ENCODE measurements around the gene TMEM119. TPM values are rescaled to one million over a fixed set of nuclear protein-coding genes. Genes with fewer than 3 reads are reported as not detected.

TMEM119 gene
- total RNA-seq, 1 donor from 2014 or later: 27.2 TPM

GRCh38 chr12:108563804-108564151 is 34.1 kb downstream of the TMEM119 start:
- TF ChIP-seq CTCF (conservative IDR thresholded peaks at IDR 0.05): no peak
- H3K27ac Mint-ChIP-seq: peak overlapping the region; percentile 100
- H3K4me1 Mint-ChIP-seq (ENCODE audit: unreplicated experiment): peaks cover 6% of the 10 kb centered on the region
- H3K27me3 Mint-ChIP-seq: no peaks in the 10 kb centered on the region
- peak overlapping the region; percentile 100 for H3K4me3 Mint-ChIP-seq
- DNase-seq (ENCODE audit: extremely low spot score, unreplicated experiment): no peak
- no peaks in the 10 kb centered on the region for H3K9me3 Mint-ChIP-seq
- peaks cover 4% of the 10 kb centered on the region for H3K36me3 Mint-ChIP-seq

DNA sequence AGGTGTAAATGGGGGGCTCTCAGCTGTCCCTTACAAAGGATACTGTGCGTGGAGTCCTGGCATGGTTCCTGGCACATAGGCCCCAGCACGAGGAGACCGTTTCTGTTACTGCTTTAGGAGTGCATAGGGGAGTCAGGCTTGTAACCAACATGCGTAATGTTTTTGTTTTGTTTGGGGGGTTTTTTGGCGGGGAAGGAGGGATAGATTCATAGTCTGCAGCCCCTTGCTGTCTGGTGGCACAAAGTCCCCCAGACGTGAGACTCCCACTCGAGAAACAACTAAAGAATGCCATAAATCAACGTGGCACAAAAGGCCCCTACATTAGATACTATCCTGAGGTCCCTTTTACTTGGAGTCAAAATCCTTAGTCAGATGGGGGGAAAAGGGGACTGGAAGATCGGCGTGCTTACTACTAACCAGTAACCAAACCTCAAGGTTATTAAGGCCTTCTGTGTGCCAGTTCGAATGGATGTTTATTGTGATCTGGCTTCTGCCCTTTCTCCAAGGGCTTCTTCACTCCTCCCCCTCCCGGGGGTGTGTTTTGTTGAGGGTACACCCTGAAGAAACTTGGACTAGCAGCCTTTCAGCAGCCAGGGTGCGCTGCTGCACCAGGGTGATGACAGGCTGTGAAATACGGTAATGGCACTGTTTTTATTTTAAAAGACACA is 34.6 kb downstream of the TMEM119 start:
- Mint-ChIP-seq H3K36me3 (peaks cover 3% of the 10 kb centered on the region), H3K27ac (peak overlapping the region; percentile 100), H3K4me3 (peak overlapping the region; percentile 100), H3K27me3 (no peaks in the 10 kb centered on the region), H3K9me3 (no peaks in the 10 kb centered on the region), H3K4me1 (ENCODE audit: unreplicated experiment) (peaks cover 6% of the 10 kb centered on the region)
- peak; percentile 80 for DNase-seq (ENCODE audit: extremely low spot score, unreplicated experiment)
- TF ChIP-seq CTCF (conservative IDR thresholded peaks at IDR 0.05): peak; percentile 82

DNA sequence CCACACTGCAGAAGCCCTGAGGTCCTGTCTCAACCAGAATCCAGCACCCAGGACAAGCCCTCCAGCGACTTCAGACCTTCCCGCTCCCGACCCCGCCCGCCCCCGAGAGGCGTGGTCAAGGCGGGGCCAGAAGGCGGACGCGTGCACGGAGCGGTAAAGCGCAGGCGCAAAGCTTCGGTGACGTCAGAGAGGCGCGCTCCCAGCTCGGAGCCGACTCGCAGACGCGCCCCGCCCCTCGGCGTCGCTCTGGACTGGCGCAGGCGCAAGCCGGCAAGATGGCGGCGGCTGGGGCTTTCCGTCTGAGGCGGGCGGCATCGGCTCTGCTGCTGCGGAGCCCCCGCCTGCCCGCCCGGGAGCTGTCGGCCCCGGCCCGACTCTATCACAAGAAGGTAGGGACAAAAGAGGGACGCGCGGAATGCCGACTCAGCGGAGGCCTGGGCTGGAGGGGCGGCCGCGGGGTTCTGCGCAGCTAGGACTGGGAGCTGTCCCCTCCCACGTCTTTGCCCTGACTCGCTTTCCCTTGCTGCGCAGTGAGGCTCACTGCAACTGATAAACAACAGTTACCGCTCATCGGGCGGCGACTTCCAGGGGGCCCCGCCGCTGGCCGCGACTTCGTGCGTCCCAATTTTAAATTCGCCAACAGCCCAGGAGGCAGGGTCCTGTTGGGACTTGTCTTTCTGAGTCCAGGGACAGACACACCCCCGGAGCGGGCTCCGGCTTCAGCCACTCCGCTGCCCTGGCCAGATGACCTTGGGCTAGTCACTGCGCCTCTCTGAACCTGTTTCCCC is 35.3 kb downstream of the TMEM119 start, which contains the start of gene ISCU:
ISCU (plus strand) TSS at position 249 of the 788 bp plus-strand sequence; CDS start at position 276, 27 bp downstream.
- no peaks in the 10 kb centered on the region for H3K9me3 Mint-ChIP-seq
- H3K27ac Mint-ChIP-seq: peak within 1 kb of the TSS; percentile 100
- TF ChIP-seq CTCF (conservative IDR thresholded peaks at IDR 0.05): no peak
- H3K4me3 Mint-ChIP-seq: peak within 1 kb of the TSS; percentile 100
- DNase-seq (ENCODE audit: extremely low spot score, unreplicated experiment): peak; percentile 100
- H3K27me3 Mint-ChIP-seq: no peaks in the 10 kb centered on the region
- peaks cover under 1% of the 10 kb centered on the region for H3K36me3 Mint-ChIP-seq
- H3K4me1 Mint-ChIP-seq (ENCODE audit: unreplicated experiment): peaks cover 6% of the 10 kb centered on the region

GRCh38 chr12:108561852-108562347 is 36.0 kb downstream of the TMEM119 start:
- peaks cover 6% of the 10 kb centered on the region for H3K4me1 Mint-ChIP-seq (ENCODE audit: unreplicated experiment)
- H3K36me3 Mint-ChIP-seq: no peaks in the 10 kb centered on the region
- DNase-seq (ENCODE audit: extremely low spot score, unreplicated experiment): no peak
- H3K27me3 Mint-ChIP-seq: no peaks in the 10 kb centered on the region
- H3K9me3 Mint-ChIP-seq: no peaks in the 10 kb centered on the region
- no peak for TF ChIP-seq CTCF (conservative IDR thresholded peaks at IDR 0.05)
- H3K27ac Mint-ChIP-seq: peak overlapping the region; percentile 100
- H3K4me3 Mint-ChIP-seq: peak overlapping the region; percentile 100

- peak within 1 kb of the TSS; percentile 100 for H3K4me3 Mint-ChIP-seq
- peak; percentile 80 for DNase-seq (ENCODE audit: extremely low spot score, unreplicated experiment)
- no peaks in the 10 kb centered on the region for H3K36me3 Mint-ChIP-seq
Observed at GRCh38 chr12:108560752-108561719, 36.8 kb downstream of the TMEM119 start, which contains the start of gene SART3. TSS of gene SART3 (minus strand) at chr12:108561173. CDS start at chr12:108561154, 19 bp downstream.

More at GRCh38 chr12:108560752-108561719, 36.8 kb downstream of the TMEM119 start, which contains the start of gene SART3:
- Mint-ChIP-seq H3K4me1 (ENCODE audit: unreplicated experiment) (peaks cover 12% of the 10 kb centered on the region), H3K27me3 (no peaks in the 10 kb centered on the region), H3K9me3 (no peaks in the 10 kb centered on the region), H3K27ac (peak within 1 kb of the TSS; percentile 100)
- no peak for TF ChIP-seq CTCF (conservative IDR thresholded peaks at IDR 0.05)

Measured in type B pancreatic cell (in vitro differentiated cells).